ENCODE data around the gene TP53TG5. TPM values are rescaled to one million over a fixed set of nuclear protein-coding genes. Genes with fewer than 3 reads are reported as not detected.

Gene TP53TG5
- 0.06 TPM in 1 of 2 replicates, not detected in the other for total RNA-seq (ENCODE audit: low replicate concordance)

DNA sequence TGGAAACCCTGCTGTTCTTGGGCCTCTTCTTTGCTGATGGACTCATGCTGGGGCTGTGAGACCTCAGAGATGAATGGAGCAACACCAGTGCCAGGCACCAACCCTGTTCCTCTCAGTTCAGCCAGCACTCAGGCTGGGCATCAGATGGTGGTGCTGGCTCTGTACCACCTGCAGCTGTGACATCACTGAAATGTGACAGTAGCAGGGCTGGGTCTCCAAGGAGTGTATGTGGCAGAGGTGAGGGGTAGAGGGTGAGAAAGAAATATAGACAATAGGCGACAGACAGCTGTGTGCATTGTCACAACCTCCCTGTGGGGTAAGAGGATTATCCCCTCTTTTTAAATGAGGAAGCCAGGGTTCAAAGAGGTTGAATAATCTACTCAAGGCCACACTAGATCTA, at the start of gene TP53TG5:
Gene TP53TG5, minus strand, starts transcription at position 135 of the 400 bp plus-strand sequence. Its CDS starts 89 bp downstream, at position 46.
- H3K9ac ChIP-seq: no peak within 1 kb of the TSS
- no peaks in the 10 kb centered on the region for H3K9me3 ChIP-seq (ENCODE audit: low read depth)
- no peak within 1 kb of the TSS for H3K4me3 Mint-ChIP-seq
- peaks cover 26% of the 10 kb centered on the region for H3K4me1 Mint-ChIP-seq
- no peaks in the 10 kb centered on the region for H3K79me2 ChIP-seq (ENCODE audit: low read depth)
- no peak within 1 kb of the TSS for H3K4me3 ChIP-seq
- H3K27me3 ChIP-seq: peaks cover 5% of the 10 kb centered on the region
- no peaks in the 10 kb centered on the region for H3K36me3 ChIP-seq
- peaks cover 4% of the 10 kb centered on the region for H3K27me3 Mint-ChIP-seq (ENCODE audit: insufficient read depth, low read depth)
- H3K4me2 ChIP-seq: peak within 1 kb of the TSS; percentile 43
- H3K27ac ChIP-seq: no peak within 1 kb of the TSS
- H3K4me1 ChIP-seq: peaks cover 20% of the 10 kb centered on the region
- peak within 1 kb of the TSS; percentile 66 for H3K27ac Mint-ChIP-seq
- no peak within 1 kb of the TSS for H2AFZ ChIP-seq (replicated peaks)
- H4K20me1 ChIP-seq (ENCODE audit: low read depth): peaks cover 6% of the 10 kb centered on the region
- peak; percentile 68 for DNase-seq (ENCODE audit: low spot score)
- no peaks in the 10 kb centered on the region for H3K9me3 Mint-ChIP-seq
- TF ChIP-seq, protein P1, sequence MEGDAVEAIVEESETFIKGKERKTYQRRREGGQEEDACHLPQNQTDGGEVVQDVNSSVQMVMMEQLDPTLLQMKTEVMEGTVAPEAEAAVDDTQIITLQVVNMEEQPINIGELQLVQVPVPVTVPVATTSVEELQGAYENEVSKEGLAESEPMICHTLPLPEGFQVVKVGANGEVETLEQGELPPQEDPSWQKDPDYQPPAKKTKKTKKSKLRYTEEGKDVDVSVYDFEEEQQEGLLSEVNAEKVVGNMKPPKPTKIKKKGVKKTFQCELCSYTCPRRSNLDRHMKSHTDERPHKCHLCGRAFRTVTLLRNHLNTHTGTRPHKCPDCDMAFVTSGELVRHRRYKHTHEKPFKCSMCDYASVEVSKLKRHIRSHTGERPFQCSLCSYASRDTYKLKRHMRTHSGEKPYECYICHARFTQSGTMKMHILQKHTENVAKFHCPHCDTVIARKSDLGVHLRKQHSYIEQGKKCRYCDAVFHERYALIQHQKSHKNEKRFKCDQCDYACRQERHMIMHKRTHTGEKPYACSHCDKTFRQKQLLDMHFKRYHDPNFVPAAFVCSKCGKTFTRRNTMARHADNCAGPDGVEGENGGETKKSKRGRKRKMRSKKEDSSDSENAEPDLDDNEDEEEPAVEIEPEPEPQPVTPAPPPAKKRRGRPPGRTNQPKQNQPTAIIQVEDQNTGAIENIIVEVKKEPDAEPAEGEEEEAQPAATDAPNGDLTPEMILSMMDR (IDR thresholded peaks at IDR 0.05): no peak
- TF ChIP-seq EZH2 (IDR thresholded peaks at IDR 0.05) (no peak), EZH2phosphoT487 (IDR thresholded peaks at IDR 0.05) (no peak)
- no peaks in the 10 kb centered on the region for H3K36me3 Mint-ChIP-seq
- H3F3A ChIP-seq (ENCODE audit: low read depth): peaks cover 3% of the 10 kb centered on the region

DNA sequence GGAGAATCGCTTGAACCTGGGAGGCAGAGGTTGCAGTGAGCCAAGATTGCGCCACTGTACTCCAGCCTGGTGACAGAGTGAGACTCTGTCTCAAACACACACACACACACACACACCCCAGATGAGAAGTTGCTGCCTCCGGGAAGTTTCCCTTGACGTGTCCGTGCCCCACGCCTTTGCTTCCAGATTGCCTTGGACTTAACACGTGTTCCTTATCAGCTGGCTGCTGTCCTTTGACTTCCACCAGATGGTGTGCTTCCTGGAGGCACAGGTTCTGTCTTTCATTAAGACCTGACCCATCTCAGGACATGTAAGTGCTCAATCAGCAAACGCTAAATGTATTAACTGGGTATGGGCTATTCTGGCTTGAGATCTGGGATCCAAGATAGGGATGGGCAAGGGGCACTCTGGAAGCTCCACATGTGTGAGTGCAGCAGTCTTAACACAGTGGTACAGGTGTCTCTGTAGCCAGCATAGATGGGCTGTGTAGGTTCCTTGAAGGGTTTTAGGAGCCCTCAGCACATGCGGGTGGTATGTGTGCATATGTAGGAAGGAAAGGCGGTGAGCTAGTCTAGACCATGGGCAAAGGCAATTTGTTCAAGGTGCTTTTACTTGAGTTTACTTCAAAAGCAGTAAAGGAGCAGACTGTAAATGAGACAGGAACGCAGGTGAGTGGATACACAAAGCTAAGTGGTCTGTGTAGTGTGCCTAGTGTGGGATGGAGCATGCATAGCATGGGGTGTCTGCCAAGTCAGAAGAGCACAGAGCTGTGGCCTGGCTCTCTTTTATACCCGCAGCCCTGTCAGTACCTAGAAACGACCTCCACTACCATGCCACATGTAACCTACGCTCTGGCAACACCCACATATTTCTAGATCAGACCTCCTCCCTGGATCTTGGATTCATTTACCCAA, 49.4 kb upstream of the TP53TG5 start:
- Mint-ChIP-seq H3K4me1 (peaks cover 3% of the 10 kb centered on the region), H3K4me3 (no peak overlapping the region), H3K9me3 (no peaks in the 10 kb centered on the region), H3K27ac (no peak overlapping the region), H3K27me3 (ENCODE audit: insufficient read depth, low read depth) (peaks cover 6% of the 10 kb centered on the region), H3K36me3 (peaks cover 8% of the 10 kb centered on the region)
- no peak for DNase-seq (ENCODE audit: low spot score)
- H2AFZ ChIP-seq (replicated peaks): no peak overlapping the region
- H3K27me3 ChIP-seq: no peaks in the 10 kb centered on the region
- no peak overlapping the region for H3K4me2 ChIP-seq
- no peaks in the 10 kb centered on the region for H3K9me3 ChIP-seq (ENCODE audit: low read depth)
- no peak overlapping the region for H3K9ac ChIP-seq
- no peaks in the 10 kb centered on the region for H3K79me2 ChIP-seq (ENCODE audit: low read depth)
- no peaks in the 10 kb centered on the region for H3F3A ChIP-seq (ENCODE audit: low read depth)
- H3K36me3 ChIP-seq: no peaks in the 10 kb centered on the region
- no peaks in the 10 kb centered on the region for H3K4me1 ChIP-seq
- TF ChIP-seq, protein P1 (IDR thresholded peaks at IDR 0.05): no peak
- no peak for TF ChIP-seq EZH2 (IDR thresholded peaks at IDR 0.05)
- TF ChIP-seq EZH2phosphoT487 (IDR thresholded peaks at IDR 0.05): no peak
- H3K27ac ChIP-seq: no peak overlapping the region
- no peak overlapping the region for H3K4me3 ChIP-seq
- H4K20me1 ChIP-seq (ENCODE audit: low read depth): no peaks in the 10 kb centered on the region

DNA sequence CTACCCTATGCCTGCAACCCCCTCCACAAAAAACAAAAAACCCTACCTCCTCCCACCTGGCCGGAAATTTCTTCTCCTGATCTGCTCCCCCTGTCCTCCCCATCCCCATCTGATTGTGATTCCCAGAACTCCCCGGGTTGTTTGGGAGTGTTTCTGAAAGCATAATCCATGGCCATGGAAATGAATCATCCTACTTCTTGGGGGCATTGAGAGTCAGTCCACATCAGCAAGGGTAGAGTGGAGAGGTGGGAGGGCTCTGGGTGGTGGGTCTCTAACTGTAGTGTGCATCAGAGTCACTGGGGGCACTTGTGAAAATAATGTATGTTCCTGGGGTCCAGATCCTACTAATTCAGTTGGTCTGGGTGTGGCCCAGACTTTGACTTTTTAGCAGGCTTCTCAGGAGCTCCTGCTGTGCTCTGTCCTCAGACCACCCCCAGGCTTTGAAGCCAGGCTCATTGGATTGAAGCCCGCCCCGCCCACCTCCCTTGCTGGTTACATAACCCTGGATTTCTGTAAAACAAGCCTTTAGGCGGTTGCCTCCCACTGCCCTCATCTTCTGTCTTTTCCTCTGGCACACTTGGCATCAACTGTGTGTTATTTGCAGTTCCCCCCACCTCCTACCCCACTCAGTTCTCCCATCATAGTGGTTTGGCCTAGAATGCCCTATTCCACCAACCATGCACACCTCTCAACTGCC, 48.3 kb upstream of the TP53TG5 start:
- TF ChIP-seq, protein P1 (IDR thresholded peaks at IDR 0.05): no peak
- TF ChIP-seq EZH2phosphoT487 (IDR thresholded peaks at IDR 0.05) (no peak), EZH2 (IDR thresholded peaks at IDR 0.05) (no peak)
- Mint-ChIP-seq H3K27ac (no peak overlapping the region), H3K4me3 (no peak overlapping the region), H3K4me1 (no peaks in the 10 kb centered on the region), H3K36me3 (peaks cover 8% of the 10 kb centered on the region), H3K27me3 (ENCODE audit: insufficient read depth, low read depth) (peaks cover 6% of the 10 kb centered on the region), H3K9me3 (no peaks in the 10 kb centered on the region)
- H3F3A ChIP-seq (ENCODE audit: low read depth): no peaks in the 10 kb centered on the region
- H2AFZ ChIP-seq (replicated peaks): no peak overlapping the region
- H3K9me3 ChIP-seq (ENCODE audit: low read depth): no peaks in the 10 kb centered on the region
- H3K9ac ChIP-seq: no peak overlapping the region
- H3K4me1 ChIP-seq: no peaks in the 10 kb centered on the region
- no peaks in the 10 kb centered on the region for H3K36me3 ChIP-seq
- H3K79me2 ChIP-seq (ENCODE audit: low read depth): no peaks in the 10 kb centered on the region
- H4K20me1 ChIP-seq (ENCODE audit: low read depth): no peaks in the 10 kb centered on the region
- no peak overlapping the region for H3K27ac ChIP-seq
- no peak overlapping the region for H3K4me2 ChIP-seq
- no peak overlapping the region for H3K4me3 ChIP-seq
- DNase-seq (ENCODE audit: low spot score): no peak
- H3K27me3 ChIP-seq: no peaks in the 10 kb centered on the region
